A673 (cell line): Measurements from ENCODE around the gene RTN4RL1. TPM values are rescaled to one million over a fixed set of nuclear protein-coding genes. Genes with fewer than 3 reads are reported as not detected.

Experiments
- BruUV-seq: library from RNA; stranded (reverse); fragments of 400-500 nt; replicated peaks from 2 replicates; lab custom pipeline; 2021; lab: Mats Ljungman, UMichigan
- CTCF ChIA-PET: fragments of 300-600 bp; sonication (Branson Sonifier 250); formaldehyde crosslinking; loops from one replicate; lab custom pipeline; 2022; ENCODE audit warnings: antibody characterized with exemption; lab: Charles Lee
- POLR2A ChIA-PET: fragments of 300-600 bp; sonication (Branson Sonifier 250); formaldehyde crosslinking; loops from one replicate; lab custom pipeline; 2022; ENCODE audit warnings: antibody characterized with exemption; ENCODE audit not compliant: low non-redundant PET; lab: Charles Lee
- DNase-seq: peaks from one replicate; pipeline ENCODE4 v3.0.0-alpha.2; 2015; ENCODE audit warnings: low spot score
- H3K27ac ChIP-seq: fragments of 200-600 bp; sonication (generic); 2 replicates; pipeline ENCODE4 v1.5.1; 2016; ENCODE audit warnings: mixed run types, low read depth, mild to moderate bottlenecking, mixed read lengths, antibody characterized with exemption, low read length; ENCODE audit not compliant: poor library complexity, severe bottlenecking
- H3K27me3 ChIP-seq: fragments of 200-600 bp; sonication (generic); replicated peaks from 2 replicates; pipeline ENCODE4 v1.6.1; 2017; ENCODE audit warnings: mixed run types, low read depth, mild to moderate bottlenecking, mixed read lengths, antibody characterized with exemption, low read length; ENCODE audit not compliant: insufficient read depth, poor library complexity
- H3K36me3 ChIP-seq: fragments of 200-600 bp; sonication (generic); 2 replicates; pipeline ENCODE4 v1.6.1; 2016; ENCODE audit warnings: mixed run types, mild to moderate bottlenecking, mixed read lengths, antibody characterized with exemption, low read length; ENCODE audit not compliant: insufficient read depth, poor library complexity, severe bottlenecking
- H3K4me1 ChIP-seq: fragments of 200-600 bp; sonication (generic); 2 replicates; pipeline ENCODE4 v1.6.1; 2017; ENCODE audit warnings: mixed run types, mild to moderate bottlenecking, mixed read lengths, antibody characterized with exemption, low read length; ENCODE audit not compliant: insufficient read depth, poor library complexity, severe bottlenecking
- H3K4me3 ChIP-seq: fragments of 200-600 bp; sonication (generic); 2 replicates; pipeline ENCODE4 v1.5.1; 2016; ENCODE audit warnings: low read depth, mixed run types, mild to moderate bottlenecking, mixed read lengths, low read length; ENCODE audit not compliant: poor library complexity, severe bottlenecking
- H3K9me3 ChIP-seq: fragments of 200-600 bp; sonication (generic); 2 replicates; pipeline ENCODE4 v1.6.1; 2016; ENCODE audit warnings: mixed run types, low read depth, mild to moderate bottlenecking, mixed read lengths, antibody characterized with exemption, low read length; ENCODE audit not compliant: poor library complexity, severe bottlenecking
- EZH2 ChIP-seq: fragments of 200-600 bp; sonication (generic); IDR thresholded peaks from 2 replicates; pipeline ENCODE4 v1.6.1; 2017; ENCODE audit warnings: borderline replicate concordance, low read depth, mild to moderate bottlenecking, mixed read lengths, antibody characterized with exemption, low read length; ENCODE audit not compliant: poor library complexity, severe bottlenecking
- intact Hi-C: fragments of 100-400 bp; cut with micrococcal nuclease; formaldehyde crosslinking; loops from one replicate; pipeline ENCODE4 v1.10.0; 2022; ENCODE audit not compliant: unreplicated experiment
- total RNA-seq: library from RNA; stranded (reverse); gene quantifications from 2 replicates; pipeline ENCODE4 v1.2.3, GENCODE V29; 2021
- TF ChIP-seq, protein P1 (sequence below): fragments of 300-800, 200-600 bp; sonication (generic); conservative IDR thresholded peaks from 2 replicates; pipeline ENCODE4 v1.5.1; 2017; ENCODE audit warnings: low read depth, mild to moderate bottlenecking, antibody characterized with exemption, low read length, moderate library complexity, mixed read lengths

RTN4RL1 gene
- total RNA-seq, 1 experiment from 2014 or later: 0.80 TPM

DNA sequence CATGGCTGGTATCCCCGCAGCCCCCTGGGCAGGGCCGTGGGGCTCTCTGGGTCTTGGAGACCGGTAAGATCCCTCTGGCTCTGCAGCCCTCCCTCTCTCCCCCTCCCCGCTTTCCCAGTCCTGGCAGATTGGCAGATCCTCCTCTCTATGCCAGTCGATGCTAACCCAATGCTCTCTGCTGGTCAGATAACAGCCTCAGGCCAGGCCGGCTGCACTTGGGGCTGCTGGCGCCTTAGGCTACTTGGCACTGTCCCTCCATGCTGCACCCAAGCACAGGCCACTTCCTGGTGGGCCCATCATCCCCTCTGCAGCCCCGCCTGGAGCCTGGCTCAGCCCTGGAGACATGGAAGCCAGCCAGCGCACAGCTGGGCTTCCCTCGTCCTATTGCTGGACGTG is 81.7 kb downstream of the RTN4RL1 start:
- Histone ChIP-seq H3K4me3 (no peak overlapping the region), H3K36me3 (no peaks in the 10 kb centered on the region), H3K27me3 (no peaks in the 10 kb centered on the region), H3K9me3 (no peaks in the 10 kb centered on the region), H3K27ac (no peak overlapping the region), H3K4me1 (peaks cover 31% of the 10 kb centered on the region)
- no peak for DNase-seq
- ChIA-PET CTCF (no interaction called here), POLR2A (no interaction called here)
- no TSS peak for BruUV-seq
- no peak for TF ChIP-seq EZH2
- TF ChIP-seq, protein P1, sequence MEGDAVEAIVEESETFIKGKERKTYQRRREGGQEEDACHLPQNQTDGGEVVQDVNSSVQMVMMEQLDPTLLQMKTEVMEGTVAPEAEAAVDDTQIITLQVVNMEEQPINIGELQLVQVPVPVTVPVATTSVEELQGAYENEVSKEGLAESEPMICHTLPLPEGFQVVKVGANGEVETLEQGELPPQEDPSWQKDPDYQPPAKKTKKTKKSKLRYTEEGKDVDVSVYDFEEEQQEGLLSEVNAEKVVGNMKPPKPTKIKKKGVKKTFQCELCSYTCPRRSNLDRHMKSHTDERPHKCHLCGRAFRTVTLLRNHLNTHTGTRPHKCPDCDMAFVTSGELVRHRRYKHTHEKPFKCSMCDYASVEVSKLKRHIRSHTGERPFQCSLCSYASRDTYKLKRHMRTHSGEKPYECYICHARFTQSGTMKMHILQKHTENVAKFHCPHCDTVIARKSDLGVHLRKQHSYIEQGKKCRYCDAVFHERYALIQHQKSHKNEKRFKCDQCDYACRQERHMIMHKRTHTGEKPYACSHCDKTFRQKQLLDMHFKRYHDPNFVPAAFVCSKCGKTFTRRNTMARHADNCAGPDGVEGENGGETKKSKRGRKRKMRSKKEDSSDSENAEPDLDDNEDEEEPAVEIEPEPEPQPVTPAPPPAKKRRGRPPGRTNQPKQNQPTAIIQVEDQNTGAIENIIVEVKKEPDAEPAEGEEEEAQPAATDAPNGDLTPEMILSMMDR: no peak
- intact Hi-C loops: no loop called here

DNA sequence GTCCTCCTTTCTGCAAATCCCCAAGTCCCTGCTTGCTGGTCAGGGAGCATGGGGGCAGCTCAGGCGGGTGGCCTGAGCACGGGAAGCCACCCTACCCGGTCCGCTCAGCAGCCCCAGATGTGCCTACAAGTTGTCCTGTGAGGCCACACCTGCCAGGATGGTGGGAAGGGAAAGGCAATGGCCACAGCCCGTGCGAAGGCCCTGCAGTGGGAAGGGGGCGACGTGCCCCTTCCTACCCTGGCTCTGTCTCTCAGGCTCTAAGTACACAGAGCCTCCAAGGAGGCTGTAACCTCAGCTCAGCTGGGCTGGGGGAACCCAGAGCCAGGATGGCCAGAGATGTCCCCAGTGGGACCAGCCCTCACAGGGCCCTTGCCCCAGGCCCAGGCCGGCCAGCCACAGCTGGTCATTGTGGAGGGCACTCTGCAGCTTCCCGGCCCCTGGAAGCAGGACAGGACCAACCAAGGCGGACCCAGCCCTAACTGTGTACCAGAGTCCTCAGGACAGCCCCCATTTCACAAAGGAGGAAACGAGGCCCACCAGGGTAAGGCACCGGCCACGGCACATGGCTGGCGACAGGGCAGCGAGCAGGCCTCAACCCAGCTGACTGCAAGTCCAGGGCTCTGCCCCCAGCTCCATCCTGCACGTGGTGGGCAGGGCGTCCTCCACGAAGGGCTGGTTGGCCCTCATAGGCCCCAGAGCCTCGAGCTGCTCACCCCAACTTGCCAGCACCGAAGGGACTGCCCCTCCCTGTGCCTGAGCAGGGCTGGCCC is 82.3 kb downstream of the RTN4RL1 start:
- TF ChIP-seq, protein P1: no peak
- no peak for TF ChIP-seq EZH2
- Histone ChIP-seq H3K27me3 (no peaks in the 10 kb centered on the region), H3K4me1 (peaks cover 31% of the 10 kb centered on the region), H3K27ac (no peak overlapping the region), H3K4me3 (no peak overlapping the region), H3K36me3 (no peaks in the 10 kb centered on the region), H3K9me3 (no peaks in the 10 kb centered on the region)
- intact Hi-C loops: no loop called here
- ChIA-PET CTCF (no interaction called here), POLR2A (no interaction called here)
- BruUV-seq: no TSS peak
- DNase-seq: no peak

DNA sequence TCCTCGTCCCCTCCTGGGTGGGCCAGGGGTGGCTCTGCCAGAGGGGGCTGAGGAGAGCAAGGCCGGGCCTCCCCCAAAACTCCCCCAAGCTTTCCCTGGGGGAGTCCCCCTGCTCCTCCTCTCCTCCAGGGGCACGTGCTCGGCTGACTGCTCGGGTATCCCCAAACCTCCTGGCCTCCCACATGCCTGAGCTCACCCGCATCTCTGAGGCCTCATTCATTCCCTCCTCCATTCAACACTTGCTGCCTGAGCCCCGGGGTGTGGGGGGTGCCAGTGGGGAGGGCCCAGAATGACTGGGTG is 83.1 kb downstream of the RTN4RL1 start:
- H3K4me1 ChIP-seq: peaks cover 31% of the 10 kb centered on the region
- no peak for DNase-seq
- H3K4me3 ChIP-seq: no peak overlapping the region
- intact Hi-C loops: no loop called here
- ChIA-PET CTCF (no interaction called here), POLR2A (no interaction called here)
- H3K27me3 ChIP-seq: no peaks in the 10 kb centered on the region
- H3K36me3 ChIP-seq: no peaks in the 10 kb centered on the region
- TF ChIP-seq, protein P1: no peak
- no peak for TF ChIP-seq EZH2
- H3K9me3 ChIP-seq: no peaks in the 10 kb centered on the region
- no peak overlapping the region for H3K27ac ChIP-seq
- no TSS peak for BruUV-seq
